ENCODE results near the gene RNF34. TPM values are rescaled to one million over a fixed set of nuclear protein-coding genes. Genes with fewer than 3 reads are reported as not detected.

RNF34 gene
- total RNA-seq, 1 donor from 2014 or later: 45.1 TPM

DNA sequence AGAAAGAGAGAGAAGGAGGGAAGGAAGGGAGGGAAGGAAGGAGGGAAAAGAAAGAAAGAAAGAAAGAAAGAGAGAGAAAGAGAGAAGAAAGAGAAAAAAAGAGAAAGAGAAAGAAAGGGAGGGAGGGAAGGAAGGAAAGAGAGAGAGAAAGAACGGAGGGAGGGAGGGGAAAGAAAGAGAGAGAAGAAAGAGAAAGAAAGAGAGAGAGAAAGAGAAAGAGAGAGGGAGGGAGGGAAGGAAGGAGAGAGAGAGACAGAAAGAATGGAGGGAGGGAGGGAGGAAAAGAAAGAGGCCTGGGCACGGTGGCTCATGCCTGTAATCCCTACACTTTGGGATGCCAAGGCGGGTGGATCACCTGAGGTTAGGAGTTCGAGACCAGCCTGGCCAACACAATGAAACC, 42.6 kb upstream of the RNF34 start:
- no peak for DNase-seq (ENCODE audit: low spot score in 2 of 2)
- intact Hi-C loops (cut with DNase I): no loop called here
- H3K27ac ChIP-seq: no peak overlapping the region
- no peaks in the 10 kb centered on the region for H3K27me3 ChIP-seq
- H3K9me3 ChIP-seq: no peaks in the 10 kb centered on the region
- H3K4me1 ChIP-seq: peaks cover 0 to 3% of the 10 kb centered on the region in 2 donors
- no peak overlapping the region for H3K4me3 ChIP-seq
- H3K36me3 ChIP-seq: no peaks in the 10 kb centered on the region
- TF ChIP-seq, protein P1, sequence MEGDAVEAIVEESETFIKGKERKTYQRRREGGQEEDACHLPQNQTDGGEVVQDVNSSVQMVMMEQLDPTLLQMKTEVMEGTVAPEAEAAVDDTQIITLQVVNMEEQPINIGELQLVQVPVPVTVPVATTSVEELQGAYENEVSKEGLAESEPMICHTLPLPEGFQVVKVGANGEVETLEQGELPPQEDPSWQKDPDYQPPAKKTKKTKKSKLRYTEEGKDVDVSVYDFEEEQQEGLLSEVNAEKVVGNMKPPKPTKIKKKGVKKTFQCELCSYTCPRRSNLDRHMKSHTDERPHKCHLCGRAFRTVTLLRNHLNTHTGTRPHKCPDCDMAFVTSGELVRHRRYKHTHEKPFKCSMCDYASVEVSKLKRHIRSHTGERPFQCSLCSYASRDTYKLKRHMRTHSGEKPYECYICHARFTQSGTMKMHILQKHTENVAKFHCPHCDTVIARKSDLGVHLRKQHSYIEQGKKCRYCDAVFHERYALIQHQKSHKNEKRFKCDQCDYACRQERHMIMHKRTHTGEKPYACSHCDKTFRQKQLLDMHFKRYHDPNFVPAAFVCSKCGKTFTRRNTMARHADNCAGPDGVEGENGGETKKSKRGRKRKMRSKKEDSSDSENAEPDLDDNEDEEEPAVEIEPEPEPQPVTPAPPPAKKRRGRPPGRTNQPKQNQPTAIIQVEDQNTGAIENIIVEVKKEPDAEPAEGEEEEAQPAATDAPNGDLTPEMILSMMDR (IDR thresholded peaks at IDR 0.05): no peak

DNA sequence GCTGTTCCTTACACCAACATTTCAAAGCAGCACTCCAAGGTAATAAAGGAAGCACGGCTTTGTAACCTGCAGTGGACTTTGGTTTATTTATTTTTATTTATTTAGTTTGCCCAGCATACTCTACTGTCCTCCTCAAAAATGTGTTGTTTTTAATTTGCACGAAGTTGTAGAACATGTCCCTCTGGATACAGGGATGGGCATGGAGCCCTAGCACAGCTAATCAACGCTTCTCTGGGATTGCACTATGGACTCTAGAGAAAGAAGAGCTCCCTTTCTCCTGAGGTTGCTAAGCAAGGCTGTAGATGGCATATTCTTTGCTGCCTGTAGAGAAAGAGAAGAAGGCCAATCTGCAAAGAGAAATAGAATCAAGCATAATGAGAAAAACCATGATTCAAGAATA, 41.8 kb upstream of the RNF34 start:
- TF ChIP-seq, protein P1 (IDR thresholded peaks at IDR 0.05): no peak
- H3K27me3 ChIP-seq: no peaks in the 10 kb centered on the region
- peaks cover 0 to 1% of the 10 kb centered on the region in 2 donors for H3K4me1 ChIP-seq
- H3K27ac ChIP-seq: no peak overlapping the region
- intact Hi-C loops (cut with DNase I): no loop called here
- no peak overlapping the region for H3K4me3 ChIP-seq
- no peaks in the 10 kb centered on the region for H3K9me3 ChIP-seq
- H3K36me3 ChIP-seq: no peaks in the 10 kb centered on the region
- no peak for DNase-seq (ENCODE audit: low spot score in 2 of 2)

DNA sequence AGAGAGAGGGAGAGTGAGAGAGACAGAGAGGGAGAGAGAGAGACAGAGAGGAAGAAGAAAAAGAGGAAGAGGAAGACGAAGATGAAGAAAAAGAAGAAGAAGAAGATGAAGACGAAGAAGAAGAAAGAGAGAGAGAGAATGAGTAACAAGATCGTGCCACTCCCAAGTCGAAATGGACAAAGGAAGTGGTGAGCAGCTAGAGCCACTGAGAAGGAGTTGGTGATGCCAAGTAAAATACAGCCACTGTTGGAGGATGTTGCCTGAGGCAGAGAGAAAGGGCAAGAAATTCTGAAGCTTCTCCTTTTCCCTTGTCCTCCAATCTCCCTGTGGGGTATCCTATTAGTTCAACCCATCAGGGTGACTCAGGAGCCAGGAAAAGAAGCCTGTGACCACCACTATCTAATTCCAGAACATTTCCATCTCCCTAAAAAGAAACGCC, 35.2 kb upstream of the RNF34 start:
- Histone ChIP-seq H3K9me3 (no peaks in the 10 kb centered on the region), H3K4me3 (no peak overlapping the region), H3K27ac (no peak overlapping the region), H3K4me1 (no peaks in the 10 kb centered on the region), H3K36me3 (no peaks in the 10 kb centered on the region), H3K27me3 (no peaks in the 10 kb centered on the region)
- intact Hi-C loops (cut with DNase I): no loop called here
- TF ChIP-seq, protein P1 (IDR thresholded peaks at IDR 0.05): no peak
- no peak for DNase-seq (ENCODE audit: low spot score in 2 of 2)

DNA sequence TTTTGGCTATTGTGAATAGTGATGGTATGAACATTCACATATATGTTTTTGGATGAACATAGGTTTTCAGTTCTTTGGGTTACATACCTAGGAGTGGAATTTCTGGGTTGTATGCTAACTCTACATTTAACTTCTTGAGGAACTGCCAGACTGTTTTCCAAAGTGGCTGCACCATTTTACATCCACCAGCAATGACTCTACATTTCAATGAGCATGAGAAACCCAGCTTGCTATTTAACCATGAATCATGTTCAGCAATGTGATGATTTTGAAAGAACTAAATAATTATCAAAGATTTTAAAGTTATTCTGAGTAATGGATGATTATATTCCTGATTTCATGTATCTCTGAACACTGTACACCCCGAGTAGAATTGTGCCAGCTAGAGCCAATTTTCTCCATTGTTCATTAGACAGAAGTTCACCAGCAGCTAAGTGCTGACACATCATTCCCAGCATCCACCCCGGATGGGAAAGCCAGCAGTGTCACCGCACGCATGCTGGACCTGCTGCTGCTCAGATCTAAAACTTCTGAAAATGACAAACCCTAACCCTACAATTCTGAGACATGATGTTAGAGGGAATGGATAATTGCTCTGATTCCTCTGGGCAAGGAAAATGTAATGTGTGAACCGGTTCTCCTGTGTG, 34.4 kb upstream of the RNF34 start:
- TF ChIP-seq, protein P1 (IDR thresholded peaks at IDR 0.05): no peak
- Histone ChIP-seq H3K4me1 (no peaks in the 10 kb centered on the region), H3K36me3 (no peaks in the 10 kb centered on the region), H3K27me3 (no peaks in the 10 kb centered on the region), H3K27ac (no peak overlapping the region), H3K4me3 (no peak overlapping the region), H3K9me3 (no peaks in the 10 kb centered on the region)
- intact Hi-C loops (cut with DNase I): no loop called here
- no peak for DNase-seq (ENCODE audit: low spot score in 2 of 2)

DNA sequence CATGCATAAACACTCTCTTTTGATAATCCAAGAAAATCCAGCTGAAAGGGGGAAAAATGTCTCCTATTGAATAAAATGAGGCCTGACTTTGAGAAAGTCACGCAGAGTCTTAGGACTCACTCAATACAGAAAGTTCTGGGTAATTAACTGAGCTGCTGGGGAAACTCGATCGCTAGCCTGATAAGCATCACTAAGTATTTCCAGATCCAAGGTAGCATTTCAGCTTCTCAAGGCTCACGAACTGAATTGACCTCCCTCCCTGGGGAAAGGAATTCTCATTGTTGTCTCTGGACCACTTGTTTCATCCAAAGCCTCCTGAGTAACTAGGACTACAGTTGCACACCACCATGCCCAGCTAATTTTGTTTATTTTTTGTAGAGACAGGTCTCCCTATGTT, 33.9 kb upstream of the RNF34 start:
- DNase-seq (ENCODE audit: low spot score in 2 of 2): no peak

More for the DNA sequence above, 33.9 kb upstream of the RNF34 start:
- Histone ChIP-seq H3K27ac (no peak overlapping the region), H3K36me3 (no peaks in the 10 kb centered on the region), H3K27me3 (no peaks in the 10 kb centered on the region), H3K9me3 (no peaks in the 10 kb centered on the region), H3K4me3 (no peak overlapping the region), H3K4me1 (no peaks in the 10 kb centered on the region)
- TF ChIP-seq, protein P1 (IDR thresholded peaks at IDR 0.05): no peak
- intact Hi-C loops (cut with DNase I): no loop called here

All from ascending aorta (tissue), 2 donors.